NCI-H510A treated with DMSO at 0.1 percent for 48 hours (cell line): ENCODE results near the gene BPHL.
"Not testable (repeated sequence)": the region's sequence is repeated elsewhere in the genome, so short reads cannot be mapped to it uniquely, and the experiment has no call there.

ENCODE experiments used
- DNase-seq: peaks from one replicate; lab custom pipeline; 2025; lab: John Stamatoyannopoulos, UW

The BPHL gene

DNA sequence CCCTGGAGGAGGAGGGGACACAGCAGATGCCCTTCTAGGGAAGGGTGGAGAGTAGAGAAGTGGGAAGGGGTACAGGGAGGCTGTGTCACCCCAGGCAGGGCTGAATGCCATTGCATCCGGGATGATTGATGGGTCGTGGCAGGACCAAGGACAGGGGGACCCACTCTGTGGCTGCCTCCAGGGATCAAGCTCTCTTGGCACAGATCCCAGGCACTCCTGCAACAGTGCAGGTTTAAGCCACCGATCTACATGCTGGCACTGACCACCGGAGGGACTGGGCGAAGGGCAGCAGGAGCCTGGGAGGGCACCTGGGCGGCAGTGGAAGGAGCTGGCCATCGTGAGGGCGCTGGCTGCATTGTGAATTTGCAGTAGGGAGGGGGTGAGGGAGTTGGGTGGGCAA lies 61.4 kb downstream of the BPHL start:
- not testable (repeated sequence) for DNase-seq

DNA sequence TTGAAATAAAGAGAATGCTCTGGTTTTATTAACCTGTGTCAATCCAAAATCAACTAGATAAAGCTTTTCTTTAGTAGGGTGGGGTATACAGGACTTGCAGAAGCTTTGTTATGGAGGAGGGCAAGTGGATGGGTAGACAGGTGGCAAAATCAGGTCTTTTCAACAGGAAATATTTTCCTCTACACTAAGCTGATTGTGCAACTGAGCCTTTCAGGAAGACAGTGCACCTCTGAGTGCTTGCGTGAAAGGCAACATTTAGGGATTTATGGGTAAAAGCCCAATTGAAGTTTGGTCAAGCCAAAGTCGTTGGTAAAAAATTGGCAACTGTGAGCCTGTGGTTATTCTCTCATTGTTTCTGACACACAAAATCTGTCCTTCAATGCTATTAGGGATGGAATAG lies 62.6 kb downstream of the BPHL start:
- DNase-seq = no peak

DNA sequence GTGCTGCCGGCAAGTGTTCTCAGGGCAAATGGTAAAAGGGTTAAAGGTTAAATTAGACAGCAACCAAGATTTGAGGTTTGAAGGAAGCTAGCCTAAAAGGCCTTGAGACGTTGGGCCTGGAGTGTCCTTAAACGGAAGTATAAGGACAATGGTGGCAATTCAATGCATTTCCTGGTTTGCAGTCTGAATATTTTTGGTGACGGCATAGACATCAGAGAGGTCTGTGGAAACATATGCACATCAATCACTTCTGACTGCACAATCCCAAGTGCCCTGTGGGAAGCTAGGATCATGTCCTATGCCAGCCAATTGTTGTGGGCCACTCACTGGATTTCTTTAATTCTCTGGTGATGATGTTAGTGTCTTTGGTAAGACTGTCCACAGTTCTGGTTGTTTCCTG lies 64.6 kb downstream of the BPHL start:
- no peak for DNase-seq

DNA sequence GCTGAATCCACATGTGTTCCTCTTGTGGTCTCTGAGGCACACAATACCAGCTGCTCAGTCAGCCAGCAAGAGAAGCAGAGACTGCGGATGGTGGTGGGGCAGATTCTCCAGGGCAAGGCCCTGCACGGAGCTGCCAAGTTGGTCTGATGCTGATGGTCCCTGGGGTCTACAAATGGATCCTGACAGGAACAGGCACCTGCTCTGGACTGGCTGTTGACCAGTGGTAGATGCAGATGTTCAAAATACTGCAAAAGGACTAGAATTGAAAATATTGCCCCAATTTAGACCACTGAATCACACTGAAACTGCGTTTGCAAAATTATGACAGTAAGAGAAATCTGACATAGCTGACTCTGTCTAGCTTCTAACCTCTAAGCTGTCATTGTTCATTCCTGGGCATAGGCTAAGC lies 68.5 kb downstream of the BPHL start:
- no peak for DNase-seq

DNA sequence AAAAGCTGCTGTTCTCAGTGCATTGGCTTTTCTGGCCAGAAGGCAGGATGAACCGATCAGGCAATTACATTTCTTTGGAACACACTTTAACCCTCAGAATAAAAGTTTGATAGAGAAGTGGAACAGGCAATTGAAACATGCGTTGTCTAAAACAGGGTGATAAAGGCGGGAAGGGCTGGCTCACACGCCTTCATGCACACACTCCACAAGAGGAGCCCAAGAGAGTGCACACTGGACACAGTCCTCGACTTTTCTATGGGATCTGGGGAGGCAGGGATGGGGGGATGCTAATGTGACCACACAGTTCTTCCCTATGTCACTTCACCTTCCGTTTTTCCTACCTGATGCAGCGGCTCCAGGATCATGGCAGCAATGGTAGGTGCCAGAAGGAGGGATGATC lies 69.8 kb downstream of the BPHL start:
- DNase-seq = no peak

DNA sequence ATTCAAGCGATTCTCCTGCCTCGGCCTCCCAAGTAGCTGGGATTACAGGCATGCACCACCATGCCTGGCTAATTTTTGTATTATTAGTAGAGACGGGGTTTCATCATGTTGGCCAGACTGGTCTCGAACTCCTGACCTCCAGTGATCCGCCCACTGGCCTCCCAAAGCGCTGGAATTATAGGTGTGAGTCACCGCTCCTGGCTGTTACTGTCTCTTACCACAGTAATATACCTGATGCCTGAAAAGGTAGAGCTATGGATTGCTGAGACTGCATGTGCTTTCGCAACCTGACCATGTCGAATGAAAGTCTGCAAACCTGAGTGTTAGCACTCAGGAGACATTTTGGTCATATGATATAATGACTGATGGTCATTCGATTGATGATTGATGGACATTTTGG lies 70.7 kb downstream of the BPHL start:
- DNase-seq = not testable (repeated sequence)

DNA sequence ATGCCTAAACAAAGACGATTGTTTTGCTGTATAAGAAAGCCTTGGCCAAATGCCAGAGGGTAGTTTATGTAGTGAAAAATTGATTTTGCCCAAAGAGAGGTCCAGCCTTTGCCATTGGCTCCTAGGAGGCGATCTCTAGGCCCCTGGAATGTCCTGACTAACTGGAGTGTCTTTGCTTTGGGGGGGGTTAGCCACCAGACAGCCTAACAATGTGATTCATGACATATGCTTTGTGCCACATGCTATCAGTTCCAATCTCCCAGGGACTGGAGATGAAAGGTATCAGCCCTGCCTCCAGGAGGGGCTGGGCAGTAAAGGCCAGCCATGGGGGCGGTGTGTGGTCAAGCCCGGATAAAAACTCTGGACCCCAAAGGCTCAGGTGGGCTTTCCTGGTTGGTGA lies 71.5 kb downstream of the BPHL start:
- no peak for DNase-seq

DNA sequence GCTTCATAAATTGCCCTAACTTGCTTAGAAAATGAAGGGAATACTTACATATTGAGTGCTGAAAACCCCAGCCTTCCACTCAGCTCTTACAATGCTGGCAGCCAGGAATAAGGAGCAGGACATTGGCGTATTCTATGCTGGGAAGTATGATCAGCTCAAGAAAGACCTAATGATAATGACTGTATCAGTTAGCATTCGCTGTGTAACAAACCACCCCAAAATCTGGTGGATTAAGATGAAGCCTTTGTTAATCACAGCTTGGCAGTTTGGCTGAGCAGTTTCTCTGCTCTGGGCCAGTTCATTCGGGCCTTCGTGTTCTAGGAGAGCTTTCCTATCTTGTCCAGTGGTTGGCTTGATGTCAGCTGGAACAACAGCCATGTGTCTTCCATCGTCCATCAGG lies 72.3 kb downstream of the BPHL start:
- no peak for DNase-seq

DNA sequence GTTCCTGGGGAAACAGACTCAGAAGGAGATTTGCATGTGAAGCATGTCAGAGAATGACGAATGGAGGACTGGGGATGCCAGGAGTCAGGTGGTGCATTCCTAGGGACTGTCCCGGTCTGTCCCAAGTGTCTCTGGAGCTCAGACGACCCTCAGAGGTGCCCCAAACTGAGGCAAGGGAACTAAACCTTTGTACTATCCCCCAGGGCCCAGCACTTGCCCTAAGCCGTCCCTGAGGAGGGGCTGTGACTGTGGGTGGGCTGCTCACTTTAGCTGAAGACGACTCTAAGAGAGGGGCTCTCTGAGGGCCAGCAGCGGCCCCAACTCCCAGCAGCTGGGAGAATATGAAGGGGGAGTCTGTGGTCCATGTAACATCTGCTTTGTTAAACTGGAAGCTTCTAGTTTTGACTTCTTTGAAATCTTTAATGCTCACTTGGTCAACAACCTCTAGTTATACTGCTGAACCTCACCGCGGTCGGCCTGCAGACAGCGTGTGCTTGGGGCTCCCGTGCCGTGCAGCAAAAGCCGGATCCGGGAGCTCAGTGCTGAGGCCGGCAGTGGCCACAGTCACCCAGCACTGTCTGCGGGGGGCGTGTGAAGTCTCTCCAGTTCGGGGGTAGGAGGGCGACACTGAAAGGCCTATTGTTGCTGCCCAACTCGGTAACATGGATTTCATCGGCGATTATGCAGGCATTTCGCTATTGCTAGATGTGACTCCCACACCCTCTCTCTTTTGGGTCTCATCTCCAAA lies 74.8 kb downstream of the BPHL start:
- DNase-seq = no peak

DNA sequence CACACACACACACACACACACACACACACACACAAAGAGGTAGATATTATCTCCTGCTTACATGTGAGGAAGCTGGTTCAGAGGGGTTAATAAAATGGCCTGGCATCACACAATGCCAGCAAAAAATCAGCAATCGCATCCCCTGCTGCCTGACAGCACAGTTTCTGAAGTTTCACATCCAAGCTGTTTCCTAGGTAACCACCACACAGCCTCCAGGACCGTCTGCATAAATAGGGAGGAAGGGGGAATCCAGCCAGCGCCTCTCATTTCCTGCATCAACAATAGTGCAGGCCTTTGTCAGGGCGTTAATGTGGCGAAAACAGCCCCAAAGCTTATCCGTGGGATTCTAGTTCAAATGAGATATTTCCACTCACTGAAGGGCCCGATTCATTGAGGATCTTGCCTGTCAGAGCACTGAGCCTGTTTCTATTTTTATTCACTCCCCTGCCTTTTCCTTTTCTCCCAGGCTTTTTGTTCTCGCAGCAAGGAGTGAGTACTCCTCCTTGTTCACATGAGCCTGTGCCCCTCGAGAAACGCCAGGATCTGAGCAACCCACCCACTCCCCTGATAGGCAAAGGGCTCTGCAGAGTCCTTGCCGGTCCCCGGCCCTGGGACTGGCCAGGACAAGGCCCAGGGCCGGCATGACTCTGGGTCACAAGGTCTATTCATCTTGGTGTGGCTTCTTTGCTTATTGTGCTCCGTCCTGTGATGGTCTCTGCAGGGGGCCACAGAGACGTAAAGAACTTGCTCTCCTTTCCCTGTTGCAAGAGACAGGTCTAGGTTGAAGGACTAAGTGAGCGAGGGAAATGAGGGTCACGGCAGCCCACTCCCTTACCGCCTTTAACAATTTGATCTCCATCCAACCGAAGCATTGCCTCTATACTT lies 76.3 kb downstream of the BPHL start:
- DNase-seq = no peak

DNA sequence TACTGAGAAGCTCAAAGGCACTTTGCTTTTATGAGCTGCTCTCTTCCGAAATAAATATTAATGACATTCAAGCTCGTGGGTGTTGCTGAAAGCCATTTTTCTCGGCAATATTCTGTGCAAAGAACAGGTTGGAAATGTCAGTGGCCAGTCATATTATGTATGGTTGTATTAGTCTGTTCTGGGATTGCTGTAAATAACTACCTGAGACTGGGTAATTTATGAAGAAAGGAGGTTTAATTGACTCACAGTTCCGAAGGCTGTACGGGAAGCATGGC lies 76.8 kb downstream of the BPHL start:
- no peak for DNase-seq

DNA sequence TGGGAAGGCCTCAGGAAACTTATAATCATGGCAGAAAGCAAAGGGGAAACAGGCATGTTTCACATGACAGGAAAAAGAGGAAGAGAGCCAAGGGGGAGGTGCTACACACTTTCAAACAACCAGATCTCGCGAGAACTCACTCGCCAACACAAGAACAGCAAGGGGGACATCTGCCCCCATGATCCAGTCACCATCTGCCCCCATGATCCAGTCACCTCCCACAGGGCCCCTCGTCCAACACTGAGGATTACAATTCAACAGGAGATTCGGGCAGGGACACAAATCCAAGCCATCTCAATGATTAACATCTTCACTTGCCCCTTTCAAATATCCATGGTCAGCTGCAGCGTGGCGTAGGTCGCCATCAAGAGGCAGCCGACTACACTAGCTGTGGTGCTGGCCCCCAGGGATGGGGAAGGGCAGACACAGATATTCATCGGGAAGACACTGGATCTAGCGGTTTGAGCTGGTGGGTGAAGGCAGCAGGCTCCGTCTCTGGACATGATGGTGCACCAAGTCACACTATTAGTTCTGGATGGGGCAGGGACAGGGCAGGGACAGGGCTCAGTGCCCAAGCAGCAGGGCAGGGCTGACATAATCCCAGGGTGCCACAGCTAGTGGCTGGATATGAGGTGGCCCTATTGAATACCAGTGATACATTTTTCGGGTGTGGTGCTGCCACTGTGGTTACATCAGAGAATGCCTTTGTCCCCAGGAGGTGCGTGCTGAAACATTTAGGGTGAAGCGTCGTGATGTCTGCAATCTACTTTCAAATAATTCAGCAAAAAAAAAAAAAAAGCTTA lies 77.4 kb downstream of the BPHL start:
- DNase-seq = no peak

DNA sequence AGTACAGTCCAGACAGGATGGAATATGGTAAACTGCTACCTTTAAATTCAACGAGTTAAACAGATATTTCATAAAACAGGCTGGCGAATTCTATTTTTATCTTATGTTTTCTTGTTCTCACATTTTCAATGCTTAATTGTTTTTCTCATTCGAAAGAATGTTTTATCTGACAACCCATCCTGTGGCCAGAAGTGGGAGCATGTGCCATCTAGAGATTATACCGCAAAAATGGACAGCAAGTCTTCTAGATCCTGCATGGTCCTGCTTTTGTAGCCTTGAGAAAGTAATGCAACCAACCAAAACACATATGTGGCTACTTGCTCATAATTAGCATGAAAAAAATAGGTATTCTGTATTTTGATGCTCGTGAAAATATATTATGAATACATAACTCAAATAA lies 78.3 kb downstream of the BPHL start:
- no peak for DNase-seq

DNA sequence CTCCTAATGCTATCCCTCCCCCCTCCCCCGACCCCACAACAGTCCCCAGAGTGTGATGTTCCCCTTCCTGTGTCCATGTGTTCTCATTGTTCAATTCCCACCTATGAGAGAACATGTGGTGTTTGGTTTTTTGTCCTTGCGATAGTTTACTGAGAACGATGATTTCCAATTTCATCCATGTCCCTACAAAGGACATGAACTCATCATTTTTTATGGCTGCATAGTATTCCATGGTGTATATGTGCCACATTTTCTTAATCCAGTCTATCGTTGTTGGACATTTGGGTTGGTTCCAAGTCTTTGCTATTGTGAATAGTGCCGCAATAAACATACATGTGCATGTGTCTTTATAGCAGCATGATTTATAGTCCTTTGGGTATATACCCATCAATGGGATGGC lies 79.2 kb downstream of the BPHL start:
- DNase-seq = not testable (repeated sequence)

DNA sequence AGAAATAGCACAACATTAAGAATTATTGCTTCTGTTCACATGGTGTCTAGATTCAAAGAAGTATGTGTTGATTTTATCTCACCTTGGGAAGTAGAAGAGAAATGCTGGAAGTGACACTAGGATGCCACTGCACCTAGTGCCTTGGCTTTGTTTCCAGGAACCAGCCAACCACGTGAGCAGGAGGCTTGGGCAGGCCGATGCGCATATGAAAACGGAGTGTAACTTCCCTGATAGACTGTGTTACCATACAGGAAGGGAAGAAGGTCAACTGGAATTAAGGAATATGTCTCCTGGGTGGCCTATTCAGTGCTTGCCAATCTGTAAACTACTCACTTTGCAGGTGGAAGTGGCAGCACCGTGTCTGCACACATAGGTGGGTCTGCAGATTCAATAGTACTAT lies 80.9 kb downstream of the BPHL start:
- DNase-seq = no peak

DNA sequence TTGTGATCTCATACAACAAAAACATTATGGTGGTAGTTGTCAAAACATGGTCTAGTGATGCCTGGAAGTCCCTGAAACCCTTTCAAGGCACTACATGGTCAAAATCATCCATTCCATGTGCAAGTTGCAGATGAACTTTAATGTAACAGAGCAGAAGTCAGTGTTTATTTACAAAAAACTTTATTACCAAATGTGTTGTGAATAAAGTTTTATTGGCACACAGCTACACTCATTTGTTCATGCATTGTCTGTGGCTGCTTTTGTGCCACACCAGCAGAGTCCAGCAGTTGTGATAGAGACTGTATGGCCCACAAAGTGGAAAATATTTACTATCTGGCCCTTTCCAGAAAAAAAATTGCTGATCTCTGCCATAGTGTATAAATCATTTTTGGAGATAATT lies 82.2 kb downstream of the BPHL start:
- DNase-seq = no peak

DNA sequence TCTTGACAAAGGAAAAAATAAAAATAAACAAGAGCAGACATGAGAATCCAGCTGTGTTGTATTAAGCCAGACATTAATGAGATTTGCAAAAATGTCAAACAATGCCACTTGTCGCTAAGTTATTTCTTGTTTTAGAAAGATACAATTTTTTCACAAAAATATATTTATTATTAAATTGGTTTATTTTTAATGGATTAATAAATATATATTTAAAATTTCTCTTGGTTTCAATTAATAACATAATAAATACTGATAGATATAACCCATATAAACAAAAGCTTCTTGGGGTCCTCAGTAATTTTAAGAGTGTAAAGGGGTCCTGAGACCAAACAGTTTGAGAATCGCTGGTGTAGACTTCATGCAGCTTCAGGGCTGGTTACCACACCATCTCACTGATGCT lies 82.9 kb downstream of the BPHL start:
- DNase-seq = no peak
